ENCODE measurements around the gene MAP9.

GRCh38 chr4:155405059-155405458, 28.3 kb upstream of the MAP9 start:
- TF ChIP-seq EZH2phosphoT487 (IDR thresholded peaks at IDR 0.05; ENCODE audit: borderline replicate concordance, low read depth, low read length) (no peak), CTCF (conservative IDR thresholded peaks at IDR 0.05; ENCODE audit: low read length) (no peak)

All from OCI-LY7 (cell line).